Fibroblast of villous mesenchyme (primary cell): ENCODE measurements around the gene DHRS4. TPM values are rescaled to one million over a fixed set of nuclear protein-coding genes. Genes with fewer than 3 reads are reported as not detected.
"Not testable (repeated sequence)": the region's sequence is repeated elsewhere in the genome, so short reads cannot be mapped to it uniquely, and the experiment has no call there.

Experiments
- DNase-seq: peaks from one replicate; pipeline ENCODE4 v3.0.0-alpha.2; 2010; ENCODE audit warnings: low read depth
- H3K4me3 ChIP-seq: 2 replicates; pipeline ENCODE4 v1.5.1; 2011; ENCODE audit warnings: low read depth, mild to moderate bottlenecking, low read length
- total RNA-seq: library from RNA; depleted of rRNA; stranded (reverse); fragments of >200 nt; gene quantifications from 2 replicates; pipeline ENCODE4 v1.2.3, GENCODE V29; 2012
- TF ChIP-seq, protein P1 (sequence below): IDR thresholded peaks from 2 replicates; pipeline ENCODE4 v1.5.1; 2012; ENCODE audit warnings: low read depth, mild to moderate bottlenecking, low read length; ENCODE audit not compliant: insufficient read depth

DHRS4 gene
- total RNA-seq, 1 donor, result 39.7 TPM

DNA sequence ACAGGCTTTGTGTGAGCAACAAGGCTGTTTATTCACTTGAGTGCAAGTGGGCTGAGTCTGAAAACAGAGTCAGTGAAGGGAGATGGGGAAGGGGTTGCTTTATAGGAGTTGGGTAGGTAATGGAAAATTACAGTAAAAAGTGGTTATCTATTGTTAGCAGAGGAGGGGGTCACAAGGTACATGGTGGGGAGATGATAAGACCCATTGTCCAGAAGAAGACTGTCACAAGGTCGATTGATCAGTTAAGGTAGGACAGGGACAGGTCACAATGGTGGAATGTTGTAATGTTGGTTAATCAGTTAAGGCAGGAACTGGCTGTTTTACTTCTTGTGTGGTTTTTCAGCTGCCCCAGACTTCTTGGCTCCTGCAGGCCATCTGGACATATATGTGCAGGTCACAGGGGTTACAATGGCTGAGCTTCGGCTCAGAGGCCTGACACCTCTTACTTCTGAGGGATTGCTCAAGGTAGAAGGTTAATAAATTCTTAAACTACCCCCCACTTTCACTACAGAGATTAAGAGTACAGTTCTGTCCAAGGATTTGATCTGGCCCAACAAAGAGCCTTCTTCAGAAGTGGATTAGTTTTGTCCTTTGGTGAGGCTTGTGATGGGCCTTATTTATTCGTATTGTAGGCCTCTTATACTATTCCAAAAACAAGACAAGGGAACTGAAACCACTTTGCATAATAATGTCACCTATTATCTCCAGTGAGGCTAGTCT, 13.8 kb upstream of the DHRS4 start:
- TF ChIP-seq, protein P1, sequence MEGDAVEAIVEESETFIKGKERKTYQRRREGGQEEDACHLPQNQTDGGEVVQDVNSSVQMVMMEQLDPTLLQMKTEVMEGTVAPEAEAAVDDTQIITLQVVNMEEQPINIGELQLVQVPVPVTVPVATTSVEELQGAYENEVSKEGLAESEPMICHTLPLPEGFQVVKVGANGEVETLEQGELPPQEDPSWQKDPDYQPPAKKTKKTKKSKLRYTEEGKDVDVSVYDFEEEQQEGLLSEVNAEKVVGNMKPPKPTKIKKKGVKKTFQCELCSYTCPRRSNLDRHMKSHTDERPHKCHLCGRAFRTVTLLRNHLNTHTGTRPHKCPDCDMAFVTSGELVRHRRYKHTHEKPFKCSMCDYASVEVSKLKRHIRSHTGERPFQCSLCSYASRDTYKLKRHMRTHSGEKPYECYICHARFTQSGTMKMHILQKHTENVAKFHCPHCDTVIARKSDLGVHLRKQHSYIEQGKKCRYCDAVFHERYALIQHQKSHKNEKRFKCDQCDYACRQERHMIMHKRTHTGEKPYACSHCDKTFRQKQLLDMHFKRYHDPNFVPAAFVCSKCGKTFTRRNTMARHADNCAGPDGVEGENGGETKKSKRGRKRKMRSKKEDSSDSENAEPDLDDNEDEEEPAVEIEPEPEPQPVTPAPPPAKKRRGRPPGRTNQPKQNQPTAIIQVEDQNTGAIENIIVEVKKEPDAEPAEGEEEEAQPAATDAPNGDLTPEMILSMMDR, result no peak
- no peak overlapping the region for H3K4me3 ChIP-seq

DNA sequence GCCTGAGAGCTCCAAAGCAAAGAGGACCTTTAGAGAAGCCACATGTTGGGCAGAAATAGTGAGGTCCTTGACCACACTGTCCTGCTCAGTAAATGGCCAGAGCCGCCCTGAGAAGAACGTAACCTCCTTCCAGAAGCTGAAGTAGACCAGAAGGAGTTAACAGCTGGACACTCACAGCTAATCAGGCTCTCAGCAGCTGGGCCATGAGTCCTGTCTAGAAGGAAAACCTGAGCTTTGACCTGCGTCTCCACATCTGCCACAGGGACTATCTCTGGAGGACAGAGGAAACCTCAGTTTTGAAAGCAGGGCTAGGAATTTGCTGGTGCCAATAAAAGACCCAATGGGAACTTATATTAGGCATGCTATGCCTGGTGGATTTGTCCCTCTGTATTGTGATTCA, 12.3 kb upstream of the DHRS4 start:
- no peak for DNase-seq
- no peak overlapping the region for H3K4me3 ChIP-seq
- TF ChIP-seq, protein P1, result no peak

More for the DNA sequence above, 13.8 kb upstream of the DHRS4 start:
- no peak for DNase-seq

DNA sequence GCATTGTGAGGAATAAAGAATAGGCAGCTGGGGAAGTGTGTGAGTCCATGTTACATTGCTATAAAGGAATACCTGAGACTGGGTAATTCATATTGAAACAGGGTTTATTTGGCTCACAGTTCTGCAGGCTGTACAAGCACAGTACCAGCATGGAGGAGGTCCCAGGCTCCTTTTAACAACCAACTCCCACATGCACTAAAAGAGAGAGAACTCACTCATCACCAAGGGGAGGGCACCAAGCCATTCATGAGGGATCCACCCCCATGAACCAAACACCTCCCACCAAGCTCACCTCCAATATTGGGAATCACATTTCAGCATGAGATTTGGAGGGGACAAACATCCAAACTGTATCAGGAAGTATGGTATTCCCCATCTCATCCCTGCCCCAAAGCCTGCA, 11.9 kb upstream of the DHRS4 start:
- TF ChIP-seq, protein P1, result no peak
- no peak for DNase-seq
- H3K4me3 ChIP-seq, result no peak overlapping the region

DNA sequence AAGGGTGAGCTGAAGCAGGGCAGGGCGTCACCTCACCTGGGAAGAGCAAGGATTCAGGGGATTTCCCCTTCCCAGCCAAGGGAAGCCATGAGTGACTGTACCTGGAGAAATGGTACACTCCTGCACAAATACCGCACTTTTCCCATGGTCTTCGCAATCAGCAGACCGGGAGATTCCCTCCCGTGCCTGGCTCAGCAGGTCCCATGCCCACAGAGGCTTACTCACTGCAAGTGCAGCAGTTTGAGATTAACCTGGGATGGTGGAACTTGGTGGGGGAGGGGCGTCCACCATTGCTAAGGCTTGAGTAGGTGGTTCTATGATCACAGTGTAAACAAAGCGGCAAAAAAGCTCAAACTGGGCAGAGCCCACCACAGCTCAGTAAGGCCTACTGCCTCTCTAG, 11.0 kb upstream of the DHRS4 start:
- DNase-seq, result no peak
- TF ChIP-seq, protein P1, result no peak
- no peak overlapping the region for H3K4me3 ChIP-seq

DNA sequence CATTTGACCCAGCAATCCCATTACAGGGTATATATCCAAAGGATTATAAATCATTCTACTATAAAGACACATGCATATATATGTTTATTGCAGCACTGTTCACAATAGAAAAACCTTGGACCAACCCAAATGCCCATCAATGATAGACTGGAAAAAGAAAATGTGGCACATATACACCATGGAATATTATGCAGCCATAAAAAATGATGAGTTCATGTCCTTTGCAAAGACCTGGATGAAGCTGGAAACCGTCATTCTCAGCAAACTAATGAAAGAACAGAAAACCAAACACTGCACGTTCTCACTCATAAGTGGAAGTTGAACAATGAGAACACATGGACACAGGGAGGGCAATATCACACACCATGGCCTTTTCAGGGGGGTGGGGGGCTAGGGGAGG, 4.5 kb upstream of the DHRS4 start:
- not testable (repeated sequence) for H3K4me3 ChIP-seq, DNase-seq

DNA sequence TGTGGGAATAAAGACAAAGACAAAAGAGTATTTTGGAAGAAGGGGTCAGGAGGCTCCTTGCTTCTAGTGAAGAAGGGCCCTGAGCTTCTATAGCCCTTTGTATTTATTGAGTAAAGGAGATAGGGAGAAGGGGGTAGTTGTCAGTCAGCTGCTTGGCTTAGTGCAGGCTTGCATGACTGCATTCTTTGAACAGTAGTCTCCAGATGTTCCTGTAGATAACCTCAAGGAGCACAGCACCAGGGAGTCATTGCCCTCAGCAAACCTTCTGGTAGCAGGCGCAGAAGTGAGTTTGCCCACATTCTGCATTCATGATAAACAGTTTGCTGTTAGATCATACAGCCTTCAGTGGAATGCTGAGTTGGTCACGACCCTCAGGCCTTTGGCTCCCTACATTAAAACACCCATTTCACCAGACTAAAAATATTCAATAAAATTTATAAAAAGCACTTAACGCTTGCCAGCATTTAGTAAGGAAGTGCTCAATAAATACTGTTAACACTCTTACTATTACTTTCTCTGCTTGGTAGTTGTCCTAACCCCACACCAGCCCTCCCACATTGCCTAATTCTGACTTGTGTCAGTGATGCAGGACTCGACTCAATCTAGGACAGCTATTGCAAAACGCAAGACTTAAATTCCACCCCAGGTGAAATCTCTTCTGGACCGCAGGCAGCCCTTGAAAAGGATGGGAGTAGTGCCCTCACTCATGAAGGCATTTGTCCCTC, 3.0 kb upstream of the DHRS4 start:
- no peak for DNase-seq
- H3K4me3 ChIP-seq, result no peak overlapping the region
- TF ChIP-seq, protein P1, result no peak

DNA sequence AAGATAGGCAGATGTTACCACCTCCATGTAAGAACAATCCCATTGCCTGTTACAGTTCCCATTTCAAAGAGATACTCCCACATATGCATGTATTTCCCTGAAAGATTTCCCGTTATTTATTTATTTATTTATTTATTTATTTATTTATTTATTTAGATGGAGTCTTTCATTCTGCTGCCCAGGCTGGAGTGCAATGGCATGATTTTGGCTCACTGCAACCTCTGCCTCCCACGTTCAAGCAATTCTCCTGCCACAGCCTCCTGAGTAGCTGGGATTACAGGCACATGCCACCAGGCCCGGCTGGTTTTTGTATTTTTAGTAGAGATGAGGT, 2.5 kb upstream of the DHRS4 start:
- not testable (repeated sequence) for H3K4me3 ChIP-seq, DNase-seq
